ENCODE data around the gene TBC1D22A.

DNA sequence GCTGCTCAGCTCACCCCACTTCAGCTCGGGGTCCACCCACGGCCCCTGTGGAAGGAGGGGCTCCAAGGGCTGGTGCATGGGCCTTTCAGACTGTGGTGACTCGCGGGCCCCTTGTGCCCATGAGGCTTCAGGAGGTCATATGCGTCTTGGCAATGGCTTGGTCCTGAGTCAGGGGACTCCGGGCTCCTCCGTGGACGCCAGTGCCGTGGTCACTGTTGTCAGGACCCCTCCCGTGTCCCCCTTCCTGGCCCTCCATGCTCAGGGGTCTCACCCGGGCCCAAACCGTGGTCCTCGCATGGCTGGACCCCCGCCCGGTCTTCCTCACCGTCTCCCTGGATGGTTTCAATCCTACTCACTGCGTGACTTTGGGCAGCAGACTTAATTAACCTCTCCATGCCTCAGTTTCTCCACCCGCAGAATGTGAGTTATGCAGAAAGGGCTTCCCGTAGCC, 436.4 kb downstream of the TBC1D22A start:
- TF ChIP-seq, protein P1, sequence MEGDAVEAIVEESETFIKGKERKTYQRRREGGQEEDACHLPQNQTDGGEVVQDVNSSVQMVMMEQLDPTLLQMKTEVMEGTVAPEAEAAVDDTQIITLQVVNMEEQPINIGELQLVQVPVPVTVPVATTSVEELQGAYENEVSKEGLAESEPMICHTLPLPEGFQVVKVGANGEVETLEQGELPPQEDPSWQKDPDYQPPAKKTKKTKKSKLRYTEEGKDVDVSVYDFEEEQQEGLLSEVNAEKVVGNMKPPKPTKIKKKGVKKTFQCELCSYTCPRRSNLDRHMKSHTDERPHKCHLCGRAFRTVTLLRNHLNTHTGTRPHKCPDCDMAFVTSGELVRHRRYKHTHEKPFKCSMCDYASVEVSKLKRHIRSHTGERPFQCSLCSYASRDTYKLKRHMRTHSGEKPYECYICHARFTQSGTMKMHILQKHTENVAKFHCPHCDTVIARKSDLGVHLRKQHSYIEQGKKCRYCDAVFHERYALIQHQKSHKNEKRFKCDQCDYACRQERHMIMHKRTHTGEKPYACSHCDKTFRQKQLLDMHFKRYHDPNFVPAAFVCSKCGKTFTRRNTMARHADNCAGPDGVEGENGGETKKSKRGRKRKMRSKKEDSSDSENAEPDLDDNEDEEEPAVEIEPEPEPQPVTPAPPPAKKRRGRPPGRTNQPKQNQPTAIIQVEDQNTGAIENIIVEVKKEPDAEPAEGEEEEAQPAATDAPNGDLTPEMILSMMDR (IDR thresholded peaks at IDR 0.05), result no peak
- TF ChIP-seq POLR2A (IDR thresholded peaks at IDR 0.05), result no peak

All from gastroesophageal sphincter (tissue), 3 donors.